ENCODE data around the gene VAC14.
"Not testable (repeated sequence)": the region's sequence is repeated elsewhere in the genome, so short reads cannot be mapped to it uniquely, and the experiment has no call there.

The VAC14 gene

GRCh38 chr16:70677499-70678120, 123.3 kb downstream of the VAC14 start:
- no peak for DNase-seq

GRCh38 chr16:70676675-70677498, 124.1 kb downstream of the VAC14 start:
- no peak for DNase-seq

- no peak for DNase-seq
Observed at GRCh38 chr16:70675851-70676513, 125.0 kb downstream of the VAC14 start.

- DNase-seq, result no peak
Observed at GRCh38 chr16:70674221-70675014, 126.5 kb downstream of the VAC14 start.

- not testable (repeated sequence) for DNase-seq
Observed at GRCh38 chr16:70670938-70671337, 130.0 kb downstream of the VAC14 start.

GRCh38 chr16:70670175-70670574, 130.8 kb downstream of the VAC14 start:
- no peak for DNase-seq

GRCh38 chr16:70665806-70666735, 134.9 kb downstream of the VAC14 start:
- no peak for DNase-seq

- DNase-seq, result no peak
Observed at GRCh38 chr16:70665113-70665694, 135.8 kb downstream of the VAC14 start.

- DNase-seq, result no peak
Observed at GRCh38 chr16:70664325-70665112, 136.4 kb downstream of the VAC14 start.

GRCh38 chr16:70663524-70664324, 137.2 kb downstream of the VAC14 start:
- no peak for DNase-seq

- DNase-seq, result no peak
Observed at GRCh38 chr16:70662991-70663523, 137.9 kb downstream of the VAC14 start.

GRCh38 chr16:70661918-70662641, 138.9 kb downstream of the VAC14 start:
- no peak for DNase-seq

GRCh38 chr16:70661534-70661917, 139.4 kb downstream of the VAC14 start:
- DNase-seq, result no peak

GRCh38 chr16:70660672-70661350, 140.1 kb downstream of the VAC14 start:
- no peak for DNase-seq

- DNase-seq, result no peak
Observed at GRCh38 chr16:70659953-70660671, 140.8 kb downstream of the VAC14 start.

- no peak for DNase-seq
Observed at GRCh38 chr16:70659546-70659945, 141.4 kb downstream of the VAC14 start.

GRCh38 chr16:70658921-70659320, 142.0 kb downstream of the VAC14 start:
- DNase-seq, result no peak

GRCh38 chr16:70657956-70658355, 143.0 kb downstream of the VAC14 start:
- DNase-seq, result no peak

All from NCI-H345 (cell line).